Transverse colon (tissue), 4 donors: ENCODE results near the gene NPLOC4.

Experiments used
- CTCF ChIP-seq, 5 experiments: fragments of 200-600 bp in 3 of 5; fragments of 450-650 bp in 2 of 5; sonication (generic) in 3 of 5; IDR thresholded peaks; 1 replicate in 2 of 5; 2 replicates in 3 of 5; pipeline ENCODE4 v1.5.1; 2016 to 2017; ENCODE audit warnings: antibody characterized with exemption in 5 of 5, inconsistent platforms in 3 of 5, mild to moderate bottlenecking in 2 of 5, moderate library complexity in 1 of 5
- POLR2A ChIP-seq: fragments of 450-650 bp; IDR thresholded peaks from one replicate; pipeline ENCODE4 v1.6.1; 2016; ENCODE audit warnings: antibody characterized with exemption, mild to moderate bottlenecking, moderate library complexity
- POLR2AphosphoS5 ChIP-seq, 3 donors: sonication (generic); formaldehyde crosslinking; IDR thresholded peaks; one replicate each; pipeline ENCODE4 v1.6.1; 2016; ENCODE audit warnings: antibody characterized with exemption in 3 of 3

GRCh38 chr17:81572563-81573168, 64.2 kb downstream of the NPLOC4 start:
- TF ChIP-seq CTCF (IDR thresholded peaks at IDR 0.05) (no peak), POLR2AphosphoS5 (IDR thresholded peaks at IDR 0.05) (no peak), POLR2A (no peak)
